Kidney (tissue), 14 donors: ENCODE data around the gene FBLN5. TPM values are rescaled to one million over a fixed set of nuclear protein-coding genes. Genes with fewer than 3 reads are reported as not detected.
A peak's percentile ranks its signal among the peaks of the same experiment; 100 is the strongest.

Experiments
- DNase-seq, 5 donors: peaks; one replicate each; pipeline ENCODE4 v3.0.0-alpha.2; 2013 to 2020
- FAIRE-seq: peaks from 2 replicates; lab custom pipeline; 2012; peaks lifted over from hg19 to GRCh38; lab: Jason Lieb, UNC
- H3K27ac ChIP-seq, 2 donors: one replicate each; pipeline ENCODE4 v1.7.0; 2013; ENCODE audit warnings: low read depth in 2 of 2, low read length in 2 of 2, inconsistent platforms in 1 of 2
- H3K27me3 ChIP-seq: one replicate; pipeline ENCODE4 v1.7.1; 2013; ENCODE audit warnings: low read length, inconsistent platforms; ENCODE audit not compliant: control insufficient read depth, insufficient read depth
- H3K36me3 ChIP-seq, 3 donors: one replicate each; pipeline versions ENCODE4 v1.7.0 to v1.7.1; 2013; ENCODE audit warnings: low read length in 3 of 3, control low read depth in 1 of 3, inconsistent platforms in 1 of 3; ENCODE audit not compliant: insufficient read depth in 3 of 3, control insufficient read depth in 2 of 3
- H3K4me1 ChIP-seq, 3 donors: one replicate each; pipeline versions ENCODE4 v1.7.0 to v1.7.1; 2013; ENCODE audit warnings: low read length in 3 of 3, inconsistent platforms in 1 of 3, low read depth in 1 of 3; ENCODE audit not compliant: control insufficient read depth in 2 of 3, insufficient read depth in 2 of 3
- H3K4me3 ChIP-seq, 3 donors: one replicate each; pipeline versions ENCODE4 v1.7.0 to v1.8.1; 2013; ENCODE audit warnings: low read length in 3 of 3, control low read depth in 1 of 3, inconsistent platforms in 1 of 3
- H3K9ac ChIP-seq, 3 donors: one replicate each; pipeline versions ENCODE4 v1.7.0 to v1.7.1; 2013; ENCODE audit warnings: low read length in 3 of 3, control low read depth in 1 of 3, inconsistent platforms in 1 of 3
- H3K9me3 ChIP-seq, 3 donors: one replicate each; pipeline versions ENCODE4 v1.7.0 to v1.7.1; 2013; ENCODE audit warnings: low read length in 3 of 3, control low read depth in 1 of 3, inconsistent platforms in 1 of 3; ENCODE audit not compliant: control insufficient read depth in 2 of 3, insufficient read depth in 1 of 3
- CTCF ChIP-seq: IDR thresholded peaks from 3 replicates; pipeline ENCODE4 v1.5.1; 2012; ENCODE audit warnings: mild to moderate bottlenecking, moderate library complexity, borderline replicate concordance; ENCODE audit not compliant: insufficient read depth; ENCODE audit errors: extremely low read depth
- intact Hi-C: fragments of 100-400 bp; cut with DNase I; formaldehyde crosslinking; loops from one replicate; pipeline ENCODE4 v1.11.1; 2022
- polyA plus RNA-seq: library from polyadenylated mRNA; stranded (reverse); fragments of 350-450 nt; fragmentation: Illumina TruSeq; extraction: RNeasy Lipid Tissue Mini Kit (QIAGEN cat#74804); gene quantifications from one replicate; pipeline ENCODE4 v1.2.3, GENCODE V29; 2014; ENCODE audit warnings: low read depth, low replicate concordance; ENCODE audit not compliant: insufficient read depth
- total RNA-seq: library from RNA; stranded (reverse); fragmentation: NEBNext Ultra II Directional; extraction: Animal tissue kit (Norgen Biotek cat#: 25700); gene quantifications from one replicate; pipeline ENCODE4 v1.2.1, GENCODE V29; 2021
- donor health status: control.
- donor health status: control.
- donor health status: control.
- donor health status: control.
- donor health status: control.
- donor health status: DM: yes; HTN: yes; CAD: no.
- donor health status: Normal renal cell carcinoma (clear cell type).

FBLN5 gene
- total and polyA plus RNA-seq, 2 donors from 2014 or later = 75.2 to 99.0 TPM

DNA sequence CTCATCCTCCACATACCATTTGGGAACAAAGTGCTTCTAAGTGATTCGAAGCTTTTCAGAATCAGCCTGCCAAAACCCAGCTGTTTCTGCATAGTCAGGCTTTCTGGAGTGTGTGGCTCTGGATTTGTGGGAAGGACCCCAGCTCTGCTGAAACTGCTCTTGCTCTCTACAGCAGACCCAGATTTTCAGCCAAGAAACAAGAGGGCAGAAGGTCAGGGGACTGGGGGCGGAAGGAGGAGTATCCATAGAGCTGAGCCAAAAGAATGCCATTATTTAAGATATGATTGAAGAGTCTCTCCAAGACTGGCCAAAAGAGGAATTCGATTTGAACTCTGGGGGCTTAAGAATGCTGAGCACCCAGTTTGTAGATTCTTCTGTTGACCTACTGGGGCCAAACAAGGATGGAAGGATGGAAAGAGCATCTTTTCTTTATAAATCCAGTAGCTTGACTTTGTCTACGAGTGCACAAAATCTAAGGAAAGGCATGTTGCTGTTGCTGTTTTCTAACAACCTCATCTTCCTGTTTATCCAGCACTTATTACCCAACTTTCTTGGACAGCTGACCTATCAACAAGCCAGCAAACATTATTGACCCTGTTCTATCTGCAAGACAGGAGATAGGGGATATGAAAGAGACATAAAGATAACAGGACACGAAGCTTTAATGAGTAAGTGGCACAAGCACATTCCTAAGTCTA, 29.2 kb downstream of the FBLN5 start:
- Histone ChIP-seq H3K4me1 (peaks cover 2 to 10% (median 3%) of the 10 kb centered on the region in 3 donors), H3K36me3 (no peaks in the 10 kb centered on the region), H3K9ac (no peak overlapping the region), H3K4me3 (no peak overlapping the region), H3K27ac (no peak overlapping the region), H3K9me3 (no peaks in the 10 kb centered on the region), H3K27me3 (no peaks in the 10 kb centered on the region)
- TF ChIP-seq CTCF = no peak
- FAIRE-seq (no peak), DNase-seq (peak in 3 of 5 donors; percentile 41 to 86 (median 61))
- intact Hi-C loops = no loop called here

- Histone ChIP-seq H3K27me3 (no peaks in the 10 kb centered on the region), H3K9ac (no peak overlapping the region), H3K36me3 (no peaks in the 10 kb centered on the region), H3K9me3 (no peaks in the 10 kb centered on the region), H3K4me1 (peaks cover 0 to 9% (median 0%) of the 10 kb centered on the region in 3 donors), H3K4me3 (no peak overlapping the region), H3K27ac (no peak overlapping the region)
- TF ChIP-seq CTCF = no peak
- DNase-seq (no peak), FAIRE-seq (no peak)
- intact Hi-C loops = no loop called here
Measured at GRCh38 chr14:91912035-91912434, 35.5 kb downstream of the FBLN5 start.

GRCh38 chr14:91911474-91912032, 35.9 kb downstream of the FBLN5 start:
- FAIRE-seq (no peak), DNase-seq (peak in 3 of 5 donors; percentile 27 to 59 (median 32))
- no peak overlapping the region for H3K9ac ChIP-seq
- no peak overlapping the region for H3K4me3 ChIP-seq
- H3K4me1 ChIP-seq = peaks cover 0 to 9% (median 0%) of the 10 kb centered on the region in 3 donors
- H3K36me3 ChIP-seq = no peaks in the 10 kb centered on the region
- H3K9me3 ChIP-seq = no peaks in the 10 kb centered on the region
- intact Hi-C loops = no loop called here
- peak; percentile 41 for TF ChIP-seq CTCF
- H3K27ac ChIP-seq = no peak overlapping the region
- no peaks in the 10 kb centered on the region for H3K27me3 ChIP-seq
